NOMO-1 (cell line): Measurements from ENCODE around the gene TNFRSF25.
"Not testable (repeated sequence)": the region's sequence is repeated elsewhere in the genome, so short reads cannot be mapped to it uniquely, and the experiment has no call there.

ENCODE experiments used
- DNase-seq, 2 experiments: peaks; one replicate each; lab custom pipeline; 2025; ENCODE audit not compliant: unreplicated experiment in 2 of 2; lab: John Stamatoyannopoulos, UW

TNFRSF25 gene

GRCh38 chr1:6502000-6502891, 36.3 kb upstream of the TNFRSF25 start:
- no peak for DNase-seq

GRCh38 chr1:6501279-6501813, 35.4 kb upstream of the TNFRSF25 start:
- no peak for DNase-seq

- DNase-seq: no peak
Measured at GRCh38 chr1:6500544-6501278, 34.7 kb upstream of the TNFRSF25 start.

GRCh38 chr1:6499296-6499695, 33.3 kb upstream of the TNFRSF25 start:
- no peak for DNase-seq

- DNase-seq: no peak
Measured at GRCh38 chr1:6498576-6499111, 32.7 kb upstream of the TNFRSF25 start.

- no peak for DNase-seq
Measured at GRCh38 chr1:6497867-6498575, 32.0 kb upstream of the TNFRSF25 start.

GRCh38 chr1:6497215-6497866, 31.4 kb upstream of the TNFRSF25 start:
- no peak for DNase-seq

GRCh38 chr1:6496890-6497214, 30.9 kb upstream of the TNFRSF25 start:
- no peak for DNase-seq

- no peak for DNase-seq
Measured at GRCh38 chr1:6496365-6496721, 30.4 kb upstream of the TNFRSF25 start.

GRCh38 chr1:6495540-6496364, 29.8 kb upstream of the TNFRSF25 start:
- DNase-seq: no peak

- no peak for DNase-seq
Measured at GRCh38 chr1:6495041-6495441, 29.1 kb upstream of the TNFRSF25 start.

- DNase-seq: no peak
Measured at GRCh38 chr1:6494627-6495026, 28.7 kb upstream of the TNFRSF25 start.

GRCh38 chr1:6493834-6494223, 27.9 kb upstream of the TNFRSF25 start:
- not testable (repeated sequence) for DNase-seq

GRCh38 chr1:6491966-6492365, 26.0 kb upstream of the TNFRSF25 start:
- no peak for DNase-seq

GRCh38 chr1:6491480-6491962, 25.5 kb upstream of the TNFRSF25 start, which contains the start of gene PLEKHG5:
Gene PLEKHG5, minus strand, starts transcription at chr1:6491667. Its CDS starts 14,096 bp downstream, at chr1:6477571.
- no peak for DNase-seq

- no peak for DNase-seq
Measured at GRCh38 chr1:6491081-6491449, 25.1 kb upstream of the TNFRSF25 start.

GRCh38 chr1:6490181-6491080, 24.5 kb upstream of the TNFRSF25 start:
- peak in 1 of 2 experiments; percentile 19 for DNase-seq

GRCh38 chr1:6489799-6490180, 23.8 kb upstream of the TNFRSF25 start:
- DNase-seq: peak; percentile 55 to 65
